Measurements from ENCODE around the gene SF3A1. TPM values are rescaled to one million over a fixed set of nuclear protein-coding genes. Genes with fewer than 3 reads are reported as not detected.

Gene SF3A1
- total RNA-seq, 1 experiment from 2014 or later = 97.1 TPM

DNA sequence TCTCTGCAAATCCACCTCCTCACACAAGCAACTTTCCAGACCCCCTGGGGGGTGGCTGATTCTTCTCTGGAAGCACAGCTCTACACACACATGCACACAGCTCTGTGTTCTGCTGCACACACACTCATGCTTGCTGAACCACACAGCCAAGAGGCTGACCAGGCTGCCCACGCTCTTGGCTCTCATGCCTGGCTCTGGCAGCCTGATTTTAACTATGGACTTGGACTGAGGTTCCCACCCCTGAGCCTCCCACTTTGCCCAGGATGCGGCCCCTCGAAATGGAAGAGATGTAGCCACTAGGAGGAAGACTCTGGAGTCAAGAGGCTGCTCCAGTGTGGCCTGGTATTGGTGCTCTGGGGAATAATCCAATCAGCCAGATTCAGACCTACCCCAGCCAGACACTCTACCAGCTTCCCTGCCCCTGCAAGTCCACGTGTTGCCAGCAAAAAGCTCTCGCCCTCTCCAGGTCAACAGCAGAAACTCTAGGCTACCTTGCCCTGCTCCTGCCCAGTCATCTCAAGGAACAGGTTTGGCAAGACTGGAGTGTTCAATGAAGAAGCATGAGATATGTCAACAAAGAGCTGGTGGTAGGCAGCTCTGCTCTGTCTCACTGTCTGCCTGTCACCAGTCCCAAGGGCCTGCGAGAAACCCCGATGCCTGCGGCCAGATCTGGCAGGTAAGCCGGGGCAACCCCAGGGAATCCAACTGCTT lies 58.5 kb downstream of the SF3A1 start:
- DNase-seq = peak; percentile 40
- no peak overlapping the region for H3K4me3 ChIP-seq (ENCODE audit: insufficient read depth, low read depth, low read length)
- no peaks in the 10 kb centered on the region for H3K36me3 ChIP-seq (replicated peaks; ENCODE audit: control insufficient read depth, insufficient read depth, low read length)
- no peaks in the 10 kb centered on the region for H3K27me3 ChIP-seq (ENCODE audit: control insufficient read depth, insufficient read depth, low read length)

DNA sequence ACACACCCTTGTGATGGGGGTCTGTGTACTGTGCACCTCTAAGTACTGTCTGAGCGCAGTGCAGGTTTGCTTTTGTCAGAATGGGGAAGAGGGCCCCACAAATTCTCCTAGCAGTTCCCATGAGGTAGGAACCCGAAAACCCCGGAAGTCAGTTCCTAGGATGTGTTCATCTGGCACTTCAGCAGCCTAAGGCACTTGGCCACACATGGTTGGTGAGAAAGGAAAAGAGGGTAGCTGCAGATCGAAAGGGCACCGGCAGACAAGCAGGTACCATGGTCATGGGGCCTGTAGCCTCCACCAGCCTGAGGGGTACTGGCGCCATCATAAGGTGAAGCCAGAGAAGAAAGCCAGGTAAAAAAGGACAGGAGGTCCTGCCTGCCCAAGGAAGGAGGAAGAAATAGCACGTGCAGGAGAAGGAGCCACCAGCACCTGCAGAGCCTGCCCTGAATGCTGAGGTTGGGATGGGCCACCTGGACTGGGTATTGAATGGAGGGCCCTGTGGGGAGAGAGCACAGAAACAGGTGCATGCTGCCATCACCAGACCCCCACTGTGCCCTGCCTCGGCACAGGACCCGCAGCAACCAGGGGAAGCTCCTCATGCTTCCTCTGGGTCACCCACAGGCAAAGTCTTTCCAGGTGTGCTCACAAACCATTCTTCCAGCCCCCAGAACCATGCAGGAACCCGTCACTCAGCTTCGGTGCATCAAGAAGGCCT lies 59.3 kb downstream of the SF3A1 start:
- Histone ChIP-seq H3K27me3 (ENCODE audit: control insufficient read depth, insufficient read depth, low read length) (no peaks in the 10 kb centered on the region), H3K36me3 (replicated peaks; ENCODE audit: control insufficient read depth, insufficient read depth, low read length) (no peaks in the 10 kb centered on the region), H3K4me3 (ENCODE audit: insufficient read depth, low read depth, low read length) (no peak overlapping the region)
- DNase-seq = peak; percentile 38

DNA sequence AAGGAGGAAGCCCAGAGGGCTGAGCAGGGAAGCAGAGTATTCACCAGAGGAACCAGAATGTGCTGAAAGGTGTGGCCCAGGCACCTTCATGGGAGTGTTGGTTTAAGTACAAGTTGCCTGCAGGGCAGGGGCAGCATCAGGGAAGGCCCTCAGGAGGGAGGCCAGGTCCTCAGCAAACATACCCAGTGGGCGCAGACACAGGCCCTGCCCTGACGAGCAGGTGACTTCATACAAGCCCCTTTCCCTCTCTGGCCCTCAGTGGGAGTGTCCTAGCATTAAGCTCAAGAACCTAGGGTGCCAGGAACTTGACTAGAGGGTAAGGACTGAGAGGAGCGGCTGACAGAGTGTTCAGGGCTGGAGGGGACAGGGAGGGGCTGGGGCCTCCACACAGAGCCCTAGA lies 59.9 kb downstream of the SF3A1 start:
- DNase-seq = peak; percentile 25
- H3K4me3 ChIP-seq (ENCODE audit: insufficient read depth, low read depth, low read length) = no peak overlapping the region
- H3K36me3 ChIP-seq (replicated peaks; ENCODE audit: control insufficient read depth, insufficient read depth, low read length) = no peaks in the 10 kb centered on the region; the same call in 1 of the 2 replicates
- no peaks in the 10 kb centered on the region for H3K27me3 ChIP-seq (ENCODE audit: control insufficient read depth, insufficient read depth, low read length)

DNA sequence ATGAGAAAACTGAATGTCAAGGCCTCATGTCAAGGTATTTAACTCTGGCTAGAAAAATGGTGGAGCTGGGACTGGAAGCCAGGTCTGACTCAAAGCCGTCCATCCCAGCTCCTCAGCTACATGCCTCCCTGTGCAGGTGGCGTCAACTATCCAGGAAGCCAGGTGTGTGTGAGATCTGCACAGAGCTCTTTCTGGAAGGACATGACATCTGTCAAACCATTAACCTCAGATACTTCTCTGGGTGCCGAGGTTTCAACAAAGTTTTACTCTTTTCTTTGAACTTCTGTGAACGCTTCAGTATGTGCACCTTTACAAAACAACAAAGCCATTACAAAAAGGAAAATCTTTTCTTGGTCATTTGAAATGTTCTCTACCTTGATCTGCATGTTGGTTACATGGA lies 60.4 kb downstream of the SF3A1 start:
- H3K27me3 ChIP-seq (ENCODE audit: control insufficient read depth, insufficient read depth, low read length) = no peaks in the 10 kb centered on the region
- no peak for DNase-seq
- H3K4me3 ChIP-seq (ENCODE audit: insufficient read depth, low read depth, low read length) = no peak overlapping the region
- H3K36me3 ChIP-seq (replicated peaks; ENCODE audit: control insufficient read depth, insufficient read depth, low read length) = no peaks in the 10 kb centered on the region; the same call in 1 of the 2 replicates

DNA sequence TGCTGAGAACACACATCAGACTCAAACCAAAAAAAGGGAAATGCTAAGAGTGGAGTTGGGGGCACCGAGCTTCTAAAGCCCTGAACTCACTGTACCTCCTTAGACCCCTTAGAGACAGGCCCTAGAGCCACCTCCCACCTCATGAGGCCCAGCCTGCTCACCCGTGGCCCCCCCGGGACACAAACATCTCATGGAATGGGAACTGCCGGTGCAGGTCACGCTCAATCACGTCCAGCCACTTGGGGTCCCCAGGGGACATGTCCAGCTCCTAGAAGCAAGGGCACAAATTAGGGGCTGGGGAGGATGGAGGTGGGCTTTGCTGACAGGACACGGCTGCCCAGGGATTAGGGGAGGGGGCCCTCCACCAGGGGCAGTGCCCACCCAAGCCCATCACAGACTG lies 61.1 kb downstream of the SF3A1 start:
- H3K4me3 ChIP-seq (ENCODE audit: insufficient read depth, low read depth, low read length) = no peak overlapping the region
- no peaks in the 10 kb centered on the region for H3K27me3 ChIP-seq (ENCODE audit: control insufficient read depth, insufficient read depth, low read length)
- no peaks in the 10 kb centered on the region; the same call in 1 of the 2 replicates for H3K36me3 ChIP-seq (replicated peaks; ENCODE audit: control insufficient read depth, insufficient read depth, low read length)
- no peak for DNase-seq

DNA sequence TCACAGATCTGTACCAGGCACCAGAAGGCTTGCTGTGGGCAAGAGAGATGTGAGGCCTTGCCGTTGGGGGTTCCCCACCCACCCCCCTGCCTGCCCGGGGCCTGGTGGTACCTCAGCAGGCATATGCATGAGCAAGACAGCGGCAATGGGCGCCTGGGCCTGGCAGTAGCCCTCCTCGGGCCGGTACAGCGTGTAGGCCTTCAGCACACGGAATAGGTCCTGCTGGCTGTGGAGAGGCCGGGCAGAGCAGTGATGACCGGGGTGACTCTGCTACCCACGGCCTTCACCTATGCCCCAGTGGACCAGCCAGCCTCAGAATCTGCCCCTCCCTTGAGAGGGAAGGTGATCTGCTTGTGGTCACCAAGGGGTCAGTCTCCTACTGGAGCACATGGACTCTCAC lies 61.9 kb downstream of the SF3A1 start:
- H3K36me3 ChIP-seq (replicated peaks; ENCODE audit: control insufficient read depth, insufficient read depth, low read length) = no peaks in the 10 kb centered on the region; the same call in 1 of the 2 replicates
- no peak overlapping the region for H3K4me3 ChIP-seq (ENCODE audit: insufficient read depth, low read depth, low read length)
- no peak for DNase-seq
- H3K27me3 ChIP-seq (ENCODE audit: control insufficient read depth, insufficient read depth, low read length) = no peaks in the 10 kb centered on the region

DNA sequence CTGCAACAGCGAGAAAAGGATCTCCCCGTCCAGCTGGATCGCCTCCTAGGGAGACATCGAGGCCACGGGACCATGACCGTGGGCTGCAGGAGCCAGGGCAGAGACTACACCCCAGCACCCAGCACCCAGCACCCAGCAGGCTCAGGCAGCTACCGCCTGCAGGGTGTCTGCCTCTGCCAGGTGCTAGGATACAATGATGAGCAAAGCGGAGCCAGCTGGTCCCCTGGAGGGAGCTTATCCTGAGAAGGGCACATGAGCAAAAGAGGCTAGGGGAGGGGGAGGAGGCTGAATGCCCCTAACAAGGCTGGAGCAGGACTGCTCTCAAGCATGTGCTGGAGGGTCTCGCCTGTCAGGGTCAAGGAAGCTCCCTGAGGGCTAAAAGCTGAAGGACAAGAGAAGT lies 62.6 kb downstream of the SF3A1 start:
- Histone ChIP-seq H3K4me3 (ENCODE audit: insufficient read depth, low read depth, low read length) (no peak overlapping the region), H3K27me3 (ENCODE audit: control insufficient read depth, insufficient read depth, low read length) (no peaks in the 10 kb centered on the region), H3K36me3 (replicated peaks; ENCODE audit: control insufficient read depth, insufficient read depth, low read length) (no peaks in the 10 kb centered on the region; the same call in 1 of the 2 replicates)
- no peak for DNase-seq

DNA sequence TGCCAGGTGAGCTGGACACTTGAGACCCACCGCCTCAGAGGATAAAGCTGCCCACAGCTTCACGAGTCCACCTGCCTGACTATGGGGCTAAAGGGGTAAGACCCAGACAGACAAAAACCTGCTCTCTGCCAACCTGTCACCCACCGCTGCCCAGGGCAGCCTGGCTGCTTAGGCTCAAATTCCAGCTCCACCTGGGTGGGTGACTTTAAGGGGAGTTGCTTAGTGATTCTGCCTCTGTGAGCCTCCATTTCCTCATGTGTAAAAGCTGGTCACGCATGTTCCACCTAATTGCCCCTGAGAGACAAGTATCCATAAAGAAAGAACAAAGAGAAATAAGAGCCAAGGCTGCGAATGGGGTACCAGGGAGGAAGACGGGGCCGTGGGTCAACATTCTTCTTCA lies 63.7 kb downstream of the SF3A1 start:
- DNase-seq = no peak
- H3K4me3 ChIP-seq (ENCODE audit: insufficient read depth, low read depth, low read length) = no peak overlapping the region
- no peaks in the 10 kb centered on the region; the same call in 1 of the 2 replicates for H3K36me3 ChIP-seq (replicated peaks; ENCODE audit: control insufficient read depth, insufficient read depth, low read length)
- peaks cover 6% of the 10 kb centered on the region; the same call in 1 of the 2 replicates for H3K27me3 ChIP-seq (ENCODE audit: control insufficient read depth, insufficient read depth, low read length)

DNA sequence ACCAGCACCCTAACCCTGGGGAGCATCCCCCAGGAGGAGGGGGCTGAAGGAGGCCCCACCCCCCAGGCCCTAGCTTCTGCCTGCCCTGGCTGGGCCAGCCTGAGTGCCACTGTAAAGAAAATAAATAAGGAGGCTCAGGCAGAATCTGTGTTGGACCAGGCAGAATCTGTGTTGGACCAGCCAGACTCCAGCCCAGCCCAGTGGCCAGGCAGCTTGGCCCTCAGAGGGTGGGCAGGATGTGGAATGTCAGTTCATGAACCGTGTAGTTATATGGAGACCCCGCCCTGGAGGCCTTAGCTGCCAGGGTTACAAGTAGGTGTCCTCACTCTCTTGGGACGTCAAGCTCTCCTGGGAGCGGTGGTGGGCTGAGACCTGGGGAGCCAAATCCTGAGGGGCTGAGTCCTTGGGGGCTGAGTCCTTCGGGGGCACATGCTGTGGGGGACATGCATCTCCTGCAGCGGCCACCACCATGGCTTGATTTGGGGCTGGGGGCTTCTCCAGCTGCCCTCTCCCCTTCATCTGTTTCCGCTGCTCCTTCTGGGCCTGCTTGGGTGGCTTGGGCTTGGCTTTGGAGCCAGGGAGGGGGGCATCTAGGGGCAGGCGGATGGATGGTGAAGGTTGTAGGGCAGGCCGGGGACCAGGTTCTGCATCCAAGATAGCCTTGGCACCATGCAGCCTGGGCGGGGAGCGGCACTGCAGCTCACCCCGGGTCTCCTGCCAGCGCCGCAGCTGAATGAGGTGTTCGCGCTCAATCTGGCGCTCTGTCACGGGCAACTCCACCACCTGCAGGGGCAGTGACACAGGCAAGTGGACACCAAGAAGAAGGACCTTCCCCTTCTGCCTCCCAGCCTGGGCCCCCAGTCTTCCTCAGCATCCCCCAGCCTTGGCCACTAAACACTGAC lies 64.4 kb downstream of the SF3A1 start:
- Histone ChIP-seq H3K27me3 (ENCODE audit: control insufficient read depth, insufficient read depth, low read length) (peaks cover 6% of the 10 kb centered on the region; the same call in 1 of the 2 replicates), H3K36me3 (replicated peaks; ENCODE audit: control insufficient read depth, insufficient read depth, low read length) (no peaks in the 10 kb centered on the region; the same call in 1 of the 2 replicates), H3K4me3 (ENCODE audit: insufficient read depth, low read depth, low read length) (no peak overlapping the region)
- DNase-seq = no peak

DNA sequence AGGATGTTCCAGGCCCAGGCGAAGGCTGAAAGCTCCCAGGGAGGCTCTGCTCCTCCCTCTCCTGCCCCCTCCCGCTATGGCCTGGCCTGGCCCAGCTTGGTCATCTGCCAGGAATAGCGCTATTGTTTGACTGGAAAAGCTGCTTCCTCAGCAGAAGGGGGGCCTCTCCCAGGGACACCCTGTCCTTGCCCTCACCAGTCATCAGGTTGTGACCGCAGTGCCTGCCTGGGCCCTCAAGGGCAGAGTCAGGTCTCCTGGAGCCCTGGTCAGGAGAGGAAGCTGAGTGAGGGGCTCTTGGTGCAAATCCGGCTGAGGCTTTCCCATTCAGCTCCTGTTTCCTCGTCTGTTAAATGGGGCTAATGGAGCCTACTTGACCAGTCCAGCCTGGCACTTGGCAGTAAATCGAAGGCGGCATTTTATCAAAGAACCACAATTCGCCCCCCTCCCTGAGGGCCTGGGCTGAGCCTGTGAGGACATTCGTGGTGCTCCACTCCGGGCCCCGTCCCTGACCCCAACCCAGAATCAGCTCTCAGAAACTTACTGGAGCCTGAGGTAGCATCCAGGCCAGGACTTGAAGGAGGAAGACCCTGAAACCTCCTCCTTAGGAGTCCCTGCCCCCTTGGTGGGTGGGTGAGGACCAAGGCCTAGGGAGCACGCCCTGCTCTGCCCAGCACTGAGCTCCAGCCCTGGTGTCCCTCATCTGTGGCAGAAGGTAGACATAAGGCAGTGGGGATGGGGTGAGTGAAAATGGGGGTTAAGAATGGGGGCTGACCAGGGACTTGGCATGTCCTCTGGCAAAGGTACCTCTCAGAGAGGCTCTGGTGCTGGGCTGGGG lies 65.4 kb downstream of the SF3A1 start:
- Histone ChIP-seq H3K4me3 (ENCODE audit: insufficient read depth, low read depth, low read length) (no peak overlapping the region), H3K27me3 (ENCODE audit: control insufficient read depth, insufficient read depth, low read length) (peaks cover 6% of the 10 kb centered on the region; the same call in 1 of the 2 replicates), H3K36me3 (replicated peaks; ENCODE audit: control insufficient read depth, insufficient read depth, low read length) (no peaks in the 10 kb centered on the region; the same call in 1 of the 2 replicates)
- peak; percentile 61 for DNase-seq

DNA sequence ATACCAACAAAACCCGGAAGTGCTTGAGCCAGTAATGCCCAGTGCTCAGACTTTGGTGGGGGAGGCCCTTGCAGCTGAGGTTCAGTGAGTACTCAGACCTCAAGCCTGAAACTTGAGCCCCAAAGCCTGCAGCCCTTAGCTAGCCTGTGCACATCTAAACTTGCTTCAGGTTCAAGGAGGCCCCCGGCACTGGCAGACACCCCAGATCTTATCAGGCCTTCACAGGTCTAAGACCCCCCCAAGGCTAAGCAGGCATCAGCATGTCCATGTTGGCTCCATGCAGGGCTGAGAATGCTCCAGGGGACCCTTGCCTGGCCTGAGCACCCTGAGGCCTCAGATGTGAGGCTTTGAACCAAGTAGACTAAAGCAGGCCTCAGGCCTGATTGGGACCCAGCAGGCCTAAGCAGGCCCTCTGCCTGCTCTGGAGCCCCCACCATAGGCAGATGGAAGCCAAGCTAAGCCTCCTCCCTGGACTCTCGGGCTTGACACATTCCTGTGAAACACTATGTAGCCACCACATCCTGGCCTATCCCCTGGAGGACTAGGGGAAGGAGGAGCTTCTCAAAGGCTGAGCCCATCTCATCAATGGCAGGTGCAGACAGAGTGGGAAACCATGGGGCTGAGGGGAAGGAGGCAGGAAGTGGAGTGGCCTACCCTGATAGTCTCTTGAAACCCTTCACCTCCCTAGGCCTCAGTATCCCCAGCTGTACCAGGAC lies 66.2 kb downstream of the SF3A1 start:
- peak; percentile 70 for DNase-seq
- Histone ChIP-seq H3K36me3 (replicated peaks; ENCODE audit: control insufficient read depth, insufficient read depth, low read length) (no peaks in the 10 kb centered on the region; the same call in 1 of the 2 replicates), H3K4me3 (ENCODE audit: insufficient read depth, low read depth, low read length) (no peak overlapping the region; the same call in 1 of the 2 replicates), H3K27me3 (ENCODE audit: control insufficient read depth, insufficient read depth, low read length) (peaks cover 6% of the 10 kb centered on the region; the same call in 1 of the 2 replicates)

DNA sequence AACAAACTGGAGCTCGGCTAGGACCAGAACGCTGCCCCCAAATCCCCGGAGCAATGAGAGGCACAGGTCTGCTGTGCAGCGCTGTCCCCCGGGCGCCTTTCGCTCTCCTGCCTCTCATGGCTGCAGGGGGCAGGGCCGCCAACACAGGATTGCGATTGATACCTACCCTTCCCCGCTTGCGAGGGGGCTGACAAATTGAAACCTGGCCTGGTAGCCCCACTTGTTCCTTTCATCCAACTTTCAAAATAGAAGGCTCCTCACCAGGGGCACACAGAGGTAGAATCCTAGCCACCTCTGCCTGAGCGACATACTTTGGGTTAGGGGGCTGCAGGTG lies 66.7 kb downstream of the SF3A1 start:
- Histone ChIP-seq H3K4me3 (ENCODE audit: insufficient read depth, low read depth, low read length) (peak overlapping the region; percentile 36), H3K36me3 (replicated peaks; ENCODE audit: control insufficient read depth, insufficient read depth, low read length) (no peaks in the 10 kb centered on the region; the same call in 1 of the 2 replicates), H3K27me3 (ENCODE audit: control insufficient read depth, insufficient read depth, low read length) (peaks cover 6% of the 10 kb centered on the region; the same call in 1 of the 2 replicates)
- DNase-seq = no peak

All from H7 (cell line).